Ascending aorta (tissue), 2 donors: ENCODE results near the gene PRIMA1. TPM values are rescaled to one million over a fixed set of nuclear protein-coding genes. Genes with fewer than 3 reads are reported as not detected.

Experiments used
- DNase-seq, 2 donors: peaks; one replicate each; pipeline ENCODE4 v3.0.0-alpha.2; 2019; ENCODE audit warnings: low spot score in 2 of 2
- H3K27ac ChIP-seq, 2 donors: fragments of 200-600 bp; sonication (generic); one replicate each; pipeline ENCODE4 v1.5.1; 2016 to 2017; ENCODE audit warnings: mild to moderate bottlenecking in 1 of 2
- H3K27me3 ChIP-seq: fragments of 200-600 bp; sonication (generic); one replicate; pipeline ENCODE4 v1.5.1; 2017
- H3K36me3 ChIP-seq, 2 donors: fragments of 200-600 bp; sonication (generic); one replicate each; pipeline ENCODE4 v1.5.1; 2016
- H3K4me1 ChIP-seq, 2 donors: fragments of 200-600 bp; sonication (generic); one replicate each; pipeline ENCODE4 v1.5.1; 2016 to 2017; ENCODE audit warnings: mild to moderate bottlenecking in 1 of 2
- H3K4me3 ChIP-seq, 2 donors: fragments of 200-600 bp; sonication (generic); one replicate each; pipeline ENCODE4 v1.5.1; 2016 to 2017; ENCODE audit warnings: mild to moderate bottlenecking in 1 of 2
- H3K9me3 ChIP-seq, 2 donors: fragments of 200-600 bp; sonication (generic); one replicate each; pipeline ENCODE4 v1.5.1; 2016
- CTCF ChIP-seq, 3 experiments: fragments of 200-600 bp in 2 of 3; fragments of 450-650 bp in 1 of 3; sonication (generic) in 2 of 3; IDR thresholded peaks; one replicate each; pipeline ENCODE4 v1.5.1; 2016 to 2019; ENCODE audit warnings: antibody characterized with exemption in 3 of 3, mild to moderate bottlenecking in 1 of 3, moderate library complexity in 1 of 3
- intact Hi-C: fragments of 100-400 bp; cut with DNase I; formaldehyde crosslinking; loops from one replicate; pipeline ENCODE4 v1.15.1; 2023
- total RNA-seq: library from RNA; depleted of rRNA; stranded (reverse); fragments of >200 nt; gene quantifications from one replicate; pipeline ENCODE4 v1.1.0, GENCODE V29; 2016

Gene PRIMA1
- total RNA-seq, 1 donor from 2014 or later: 9.4 TPM

DNA sequence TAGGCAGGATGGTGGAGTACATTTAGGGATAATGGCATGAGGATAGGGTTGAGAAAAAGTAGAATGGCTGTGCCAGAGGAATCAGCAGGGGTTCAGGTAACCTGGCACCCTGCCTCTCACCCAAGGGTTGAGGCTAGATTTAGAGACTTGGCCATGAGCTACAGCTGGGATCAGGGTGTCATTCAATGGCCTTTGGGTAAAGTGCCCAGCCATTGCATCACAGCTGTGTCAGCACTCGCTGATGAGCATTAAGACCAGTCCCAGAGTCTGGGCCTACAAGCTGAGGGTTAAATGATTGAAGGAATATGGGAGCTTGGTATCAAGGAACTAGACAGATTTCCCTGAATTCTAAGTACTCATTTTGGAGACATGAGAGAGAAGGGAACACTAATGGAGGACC is 113.9 kb downstream of the PRIMA1 start:
- intact Hi-C loops: no loop called here
- Histone ChIP-seq H3K27ac (no peak overlapping the region), H3K36me3 (no peaks in the 10 kb centered on the region), H3K9me3 (no peaks in the 10 kb centered on the region), H3K4me3 (no peak overlapping the region), H3K4me1 (no peaks in the 10 kb centered on the region), H3K27me3 (no peaks in the 10 kb centered on the region)
- DNase-seq: no peak
- no peak for TF ChIP-seq CTCF (IDR thresholded peaks at IDR 0.05)

DNA sequence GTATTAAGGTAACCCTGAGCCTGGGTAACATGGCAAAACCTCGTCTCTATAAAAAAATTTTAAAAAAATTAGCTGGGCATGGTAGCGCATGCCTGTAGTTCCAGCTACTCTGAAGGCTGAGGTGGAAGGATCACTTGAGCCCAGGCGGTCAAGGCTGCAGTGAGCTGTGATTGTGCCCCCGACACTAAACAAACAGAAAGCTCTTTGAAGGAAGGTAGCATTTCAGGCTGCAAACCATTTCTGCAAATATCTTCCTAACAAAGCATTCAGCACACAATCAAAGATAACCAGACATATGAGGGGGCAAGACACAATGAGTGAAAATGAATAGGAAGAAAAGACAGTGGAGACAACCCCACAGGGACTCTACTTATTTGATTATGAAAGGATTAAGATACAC is 118.7 kb downstream of the PRIMA1 start:
- Histone ChIP-seq H3K4me1 (no peaks in the 10 kb centered on the region), H3K36me3 (no peaks in the 10 kb centered on the region), H3K27ac (no peak overlapping the region), H3K27me3 (no peaks in the 10 kb centered on the region), H3K4me3 (no peak overlapping the region), H3K9me3 (peaks cover 0 to 7% of the 10 kb centered on the region in 2 donors)
- DNase-seq: no peak
- TF ChIP-seq CTCF (IDR thresholded peaks at IDR 0.05): no peak
- intact Hi-C loops: no loop called here

Other genes starting within 250 kb of the PRIMA1 start
- gene FAM181A, start 138.9 kb upstream of the PRIMA1 start, total RNA-seq: not detected
- gene ASB2, start 188.1 kb upstream of the PRIMA1 start, total RNA-seq: 58.6 TPM
- not detected for gene CCDC197, start 208.8 kb upstream of the PRIMA1 start, total RNA-seq
- 0.21 TPM for gene OTUB2, start 237.9 kb upstream of the PRIMA1 start, total RNA-seq